Stimulated activated CD8-positive, alpha-beta memory T cell treated with anti-CD3 and anti-CD28 coated beads, Interleukin-15, amount 100 ng/mL, for 48 hours (primary cell): ENCODE measurements around the gene MYOG.
A peak's percentile ranks its signal among the peaks of the same experiment; 100 is the strongest.

ENCODE experiments used
- DNase-seq, 2 donors: peaks; one replicate each; pipeline ENCODE4 v3.0.0-alpha.2; 2020; ENCODE audit warnings: low read depth in 2 of 2

Gene MYOG

DNA sequence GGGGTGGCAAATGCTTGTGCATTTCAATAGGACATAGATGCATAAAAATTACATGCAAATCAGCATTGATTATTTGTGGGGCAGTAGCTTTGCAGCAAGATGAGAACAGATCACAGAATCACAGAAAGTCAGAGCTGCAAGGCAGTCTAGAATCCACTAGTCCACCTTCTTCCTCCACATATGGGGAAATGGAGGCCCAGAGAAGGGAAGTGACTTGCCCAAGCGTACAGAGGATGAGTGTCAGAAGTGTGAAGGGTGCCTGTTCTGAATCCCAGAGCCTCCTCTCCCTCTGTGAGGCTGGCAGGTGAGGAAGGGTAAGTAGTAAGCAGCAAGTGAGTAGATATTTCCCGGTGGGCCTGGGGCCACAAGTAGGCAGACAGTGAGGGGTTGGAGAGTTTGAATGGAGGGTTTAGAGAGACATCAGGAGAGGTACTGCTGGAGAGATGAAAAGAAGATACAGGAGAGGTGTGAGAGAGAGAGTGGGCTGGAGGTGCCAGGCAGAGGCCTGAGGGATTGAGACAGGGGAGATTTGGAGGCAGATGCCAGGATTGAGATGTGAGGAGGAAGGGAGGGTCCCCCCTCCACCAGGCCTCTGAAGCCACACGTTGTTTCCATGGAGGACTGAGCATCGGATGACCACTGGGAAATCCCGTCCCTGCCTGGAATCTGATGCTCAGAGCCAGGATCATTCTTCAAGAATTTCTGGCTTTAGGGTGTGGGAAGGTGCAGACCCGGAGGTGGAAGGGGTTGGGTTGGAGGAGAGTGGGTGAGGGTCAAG is 4.8 kb upstream of the MYOG start:
- DNase-seq = no peak

- DNase-seq = no peak
Measured at GRCh38 chr1:203089651-203090045, 3.8 kb upstream of the MYOG start.

DNA sequence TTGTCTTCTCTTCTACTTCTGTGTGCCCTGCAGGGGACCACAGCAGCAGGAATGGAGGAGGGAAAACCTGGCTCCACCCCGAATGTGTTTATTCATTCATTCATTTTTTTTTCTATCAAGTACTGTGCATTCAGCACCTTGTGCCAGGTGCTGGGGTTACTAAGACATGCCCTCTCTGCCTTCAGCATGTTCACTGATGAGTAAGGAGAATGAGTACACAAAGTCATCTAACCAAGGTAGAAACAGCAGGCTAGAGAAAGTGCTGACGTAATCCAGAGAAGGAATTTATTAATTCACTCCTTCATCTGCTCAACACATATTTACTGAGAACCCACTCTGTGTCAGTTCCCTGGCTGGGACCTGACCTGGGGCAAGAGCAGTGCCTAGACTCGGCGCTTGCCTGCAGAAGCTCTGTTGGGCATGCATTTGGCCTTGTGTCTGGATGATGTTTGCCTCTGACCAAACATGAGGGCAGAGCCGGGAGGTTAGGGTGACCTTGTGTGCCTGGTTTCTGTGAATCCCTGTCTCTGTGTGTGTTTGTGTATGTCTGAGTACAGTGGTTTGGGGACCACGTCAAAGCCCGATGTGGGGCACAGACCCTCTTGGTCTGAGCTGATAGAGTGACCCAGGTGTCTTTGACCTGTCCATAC is 3.3 kb upstream of the MYOG start:
- no peak for DNase-seq

GRCh38 chr1:203088441-203088840 is 2.6 kb upstream of the MYOG start:
- no peak for DNase-seq

DNA sequence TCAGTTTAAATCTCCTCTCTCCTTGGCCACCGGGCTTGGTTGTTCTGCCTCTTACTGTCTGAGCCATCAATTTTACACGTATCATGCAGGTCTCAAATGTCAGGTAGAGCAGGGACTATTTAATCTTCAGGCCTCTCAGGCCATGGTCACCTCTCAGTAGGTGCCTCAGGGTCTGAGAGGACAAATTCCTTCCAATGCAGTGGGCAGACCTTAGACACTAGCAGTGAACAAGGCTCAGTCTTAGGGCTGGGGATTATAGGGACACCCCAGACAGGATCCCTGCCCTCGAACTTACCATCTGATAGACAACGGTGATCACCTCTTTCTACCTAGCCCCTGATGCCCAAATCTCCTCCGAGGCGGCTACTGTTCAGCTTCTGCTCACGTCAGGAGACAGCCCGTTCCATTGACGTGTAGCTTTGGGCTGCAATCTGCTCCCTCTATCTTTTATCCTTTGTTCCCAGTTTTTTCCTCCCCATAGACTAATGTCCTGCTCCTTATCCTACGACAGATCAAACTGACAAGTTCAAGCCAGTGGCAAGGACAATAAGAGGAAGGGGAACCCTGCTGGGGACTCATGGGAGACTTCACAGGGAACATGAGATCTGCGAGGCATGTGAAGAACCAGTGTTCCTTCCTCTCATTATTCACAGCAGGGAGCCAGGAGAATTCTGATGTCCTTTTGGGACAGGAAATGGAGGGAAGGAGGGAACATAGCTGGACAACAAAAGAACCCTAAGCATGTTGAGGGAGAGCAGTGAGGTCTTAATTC is 1.4 kb upstream of the MYOG start:
- DNase-seq = no peak

DNA sequence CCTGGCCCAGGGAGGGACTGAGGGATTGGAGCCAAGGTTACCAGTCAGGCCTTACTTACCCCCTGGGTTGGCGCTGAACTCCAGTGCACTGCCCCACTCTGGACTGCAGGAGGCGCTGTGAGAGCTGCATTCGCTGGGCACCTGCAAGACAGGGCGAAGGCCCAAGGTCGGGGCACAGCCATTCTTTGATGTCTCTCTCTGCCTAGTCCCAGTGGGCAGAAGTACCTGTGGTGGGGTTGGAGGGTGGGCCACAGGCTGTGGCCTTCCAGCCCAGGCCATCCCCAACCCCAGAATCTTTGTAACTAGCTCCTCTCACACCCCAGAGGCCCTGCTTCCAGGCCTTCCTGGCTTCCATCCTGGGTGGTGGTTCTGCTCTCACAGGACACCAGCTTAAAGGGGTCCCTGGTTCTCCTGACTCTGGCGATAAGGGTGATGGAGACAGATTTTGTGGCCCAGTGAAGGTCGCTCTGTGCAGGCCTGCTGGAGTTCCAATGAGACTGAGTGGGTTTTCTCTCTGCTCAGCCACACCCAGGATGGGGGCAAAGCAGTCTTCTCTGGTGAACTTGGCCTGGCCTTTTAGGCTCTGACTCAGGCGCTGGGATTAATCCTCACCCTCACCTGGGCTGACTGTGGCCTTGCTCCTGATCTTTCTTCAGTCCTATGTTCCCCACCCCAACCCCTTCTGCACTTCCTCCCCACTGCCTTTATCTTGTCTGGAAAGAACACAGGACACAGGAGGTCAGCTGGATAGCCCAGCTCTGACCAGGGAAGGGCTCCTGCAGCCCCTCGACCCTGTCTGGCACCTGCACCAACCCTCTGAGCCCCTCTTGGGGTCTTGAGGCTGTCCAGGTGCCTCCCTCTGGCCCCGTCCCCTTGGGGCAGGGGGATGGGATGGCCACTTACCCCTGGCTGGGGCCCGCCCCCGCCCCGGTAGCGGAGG is 954 bp downstream of the MYOG start:
- peak in 1 of 2 donors; percentile 12 for DNase-seq

DNA sequence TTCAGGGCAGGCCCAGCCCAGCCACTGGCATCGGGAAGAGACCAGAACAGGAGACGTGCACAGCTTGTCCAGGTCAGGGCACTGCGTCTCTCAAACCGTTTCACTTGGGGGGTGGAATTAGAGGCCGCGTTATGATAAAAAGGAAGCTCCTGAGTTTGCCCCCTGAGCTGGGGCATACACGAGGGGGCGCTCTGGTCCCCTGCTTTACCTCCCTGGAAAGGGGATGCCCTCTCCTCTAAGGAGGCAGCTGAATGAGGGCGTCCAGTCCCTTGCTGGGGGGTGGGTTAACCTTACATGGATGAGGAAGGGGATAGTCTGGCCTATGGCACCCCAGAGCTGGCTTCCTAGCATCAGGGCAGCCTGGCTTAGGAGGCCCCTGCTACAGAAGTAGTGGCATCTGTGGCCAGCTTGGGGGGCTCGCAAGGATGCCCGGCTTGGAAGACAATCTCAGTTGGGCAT is 2.3 kb downstream of the MYOG start:
- DNase-seq = no peak

DNA sequence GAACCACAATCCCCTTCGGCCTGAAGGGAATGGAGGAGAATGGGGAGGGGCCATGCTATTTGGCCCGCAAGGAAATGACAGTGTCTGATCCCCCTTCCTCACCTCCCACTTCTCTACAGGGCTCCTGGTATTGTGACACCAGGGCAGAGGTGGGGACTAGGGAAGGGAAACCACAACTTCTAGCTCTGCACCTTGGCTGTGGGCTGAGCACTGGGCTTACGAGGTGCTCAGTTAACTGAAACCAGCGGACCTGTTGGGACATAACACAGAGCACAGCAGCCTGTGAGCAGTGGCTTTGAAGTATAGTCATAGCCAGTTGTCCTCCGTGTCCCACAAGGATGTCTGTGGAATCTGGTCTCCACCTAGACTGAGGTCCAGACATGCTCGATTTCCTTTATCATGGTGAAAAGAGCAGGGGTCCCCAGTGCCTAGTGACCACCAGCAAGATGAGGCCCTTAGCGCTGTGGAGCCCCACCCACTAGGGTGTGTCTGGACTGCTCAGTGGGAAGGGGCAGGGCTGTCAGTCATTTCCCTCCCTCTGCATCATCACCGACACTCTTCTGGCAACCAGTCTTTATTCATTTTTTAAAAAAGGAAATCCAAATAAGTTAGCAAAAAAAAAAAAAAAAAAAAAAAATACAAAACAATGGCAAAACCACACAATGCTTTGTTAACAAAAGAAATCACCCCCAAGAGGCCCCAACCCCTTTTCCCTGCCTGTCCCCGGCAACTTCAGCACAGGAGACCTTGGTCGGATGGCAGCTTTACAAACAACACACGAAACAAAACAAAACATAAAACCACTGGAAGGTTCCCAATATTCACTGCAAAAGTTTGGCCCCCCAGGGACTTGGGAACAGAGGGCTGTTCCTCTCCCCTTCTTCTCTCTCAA is 3.0 kb downstream of the MYOG start:
- DNase-seq = no peak

DNA sequence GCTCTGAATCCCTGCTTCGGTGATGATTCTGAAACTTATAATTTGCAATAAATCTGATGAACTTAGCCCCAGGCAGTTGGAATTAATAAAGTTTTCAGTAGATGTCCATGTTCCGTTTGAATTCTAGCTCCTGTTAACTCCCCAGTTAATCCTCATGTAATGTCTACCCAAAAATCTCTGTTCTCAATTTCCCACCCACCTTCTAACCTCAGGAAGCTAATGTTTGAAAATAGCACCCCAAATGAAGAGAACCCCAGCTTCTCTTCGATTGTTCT is 3.6 kb downstream of the MYOG start:
- no peak for DNase-seq

- no peak for DNase-seq
Measured at GRCh38 chr1:203081465-203082230, 4.2 kb downstream of the MYOG start.

DNA sequence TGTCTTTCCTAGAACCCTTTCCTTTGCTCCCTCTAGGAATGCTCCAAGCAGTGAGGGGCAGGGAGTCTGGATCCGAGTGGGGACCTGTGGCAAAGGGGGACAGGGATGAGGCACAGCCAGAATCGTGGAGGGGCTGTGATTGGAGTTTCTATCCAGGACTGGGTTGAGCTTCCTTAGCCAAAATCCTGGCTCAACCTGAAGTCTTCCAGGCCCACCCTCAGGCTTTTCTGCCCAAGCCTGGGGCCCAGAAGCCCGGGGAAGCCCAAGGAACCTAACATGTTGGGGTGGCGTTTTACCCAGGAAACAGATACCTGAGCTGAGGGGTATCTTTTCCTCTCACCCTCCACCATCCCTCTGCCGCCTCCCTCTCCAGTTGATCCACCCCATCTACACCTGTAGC is 5.4 kb downstream of the MYOG start:
- no peak for DNase-seq

DNA sequence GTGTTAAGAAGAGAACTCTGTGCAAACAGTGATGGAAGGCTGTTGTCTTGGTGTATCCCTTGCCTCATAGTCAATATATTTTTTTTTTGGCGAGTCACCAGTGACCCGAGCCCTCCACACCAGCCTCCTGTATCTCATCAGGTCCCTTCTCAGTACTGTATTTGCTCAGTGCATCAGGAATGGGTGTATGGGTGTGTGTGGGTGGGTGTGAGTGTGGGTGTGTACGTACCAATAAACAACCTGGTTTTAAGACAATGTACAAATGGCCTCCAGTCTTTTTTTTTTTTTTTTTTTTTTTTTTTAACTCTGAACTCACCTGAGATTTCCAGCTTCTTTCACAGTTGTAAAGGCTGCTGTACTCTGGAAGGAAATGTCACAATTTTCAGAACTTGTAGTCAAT is 7.3 kb downstream of the MYOG start:
- DNase-seq = no peak

- no peak for DNase-seq
Measured at GRCh38 chr1:203077956-203078355, 7.9 kb downstream of the MYOG start.

DNA sequence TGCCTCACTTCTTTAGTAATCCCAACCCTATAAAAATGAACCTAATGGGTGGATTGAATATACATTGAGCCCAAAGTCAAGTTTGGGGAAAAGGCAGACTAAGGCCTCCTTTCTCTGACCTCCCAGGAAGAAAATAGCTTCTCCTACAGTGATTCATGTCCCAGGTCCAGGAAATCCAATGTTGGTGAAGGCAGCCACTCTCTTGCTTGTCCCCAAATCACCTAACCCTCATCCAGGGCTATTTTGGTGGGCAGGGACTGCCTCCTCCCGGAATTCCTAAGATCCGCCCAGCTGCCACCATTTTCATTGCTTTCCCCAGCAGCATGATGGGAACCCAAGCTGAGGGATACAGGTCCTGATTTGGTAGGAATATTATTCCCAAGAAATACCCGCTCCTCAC is 8.4 kb downstream of the MYOG start:
- DNase-seq = no peak

GRCh38 chr1:203076031-203076511 is 9.7 kb downstream of the MYOG start:
- DNase-seq = no peak

- no peak for DNase-seq
Measured at GRCh38 chr1:203075236-203076030, 10.4 kb downstream of the MYOG start.

DNA sequence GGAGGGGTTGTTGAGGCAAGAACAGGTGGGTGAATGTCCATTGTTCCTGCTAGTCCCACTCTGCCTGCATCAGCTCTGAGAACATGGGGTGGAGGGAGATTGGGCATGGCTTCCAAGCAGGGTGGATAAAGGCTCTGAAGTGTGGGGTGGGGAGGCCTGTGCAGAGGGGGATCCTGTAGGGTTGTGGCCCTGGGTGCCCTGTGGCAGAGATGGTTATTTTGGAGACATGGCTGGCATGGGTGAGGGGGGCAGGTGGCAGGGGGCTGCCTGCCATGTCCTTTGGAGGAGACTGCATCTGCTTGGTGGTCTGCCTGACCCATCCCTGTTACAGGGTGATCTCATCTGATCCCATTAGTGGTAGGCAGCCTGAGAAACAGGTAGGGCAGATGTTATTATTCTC is 11.2 kb downstream of the MYOG start:
- DNase-seq = no peak

- DNase-seq = no peak
Measured at GRCh38 chr1:203073469-203073868, 12.3 kb downstream of the MYOG start.

DNA sequence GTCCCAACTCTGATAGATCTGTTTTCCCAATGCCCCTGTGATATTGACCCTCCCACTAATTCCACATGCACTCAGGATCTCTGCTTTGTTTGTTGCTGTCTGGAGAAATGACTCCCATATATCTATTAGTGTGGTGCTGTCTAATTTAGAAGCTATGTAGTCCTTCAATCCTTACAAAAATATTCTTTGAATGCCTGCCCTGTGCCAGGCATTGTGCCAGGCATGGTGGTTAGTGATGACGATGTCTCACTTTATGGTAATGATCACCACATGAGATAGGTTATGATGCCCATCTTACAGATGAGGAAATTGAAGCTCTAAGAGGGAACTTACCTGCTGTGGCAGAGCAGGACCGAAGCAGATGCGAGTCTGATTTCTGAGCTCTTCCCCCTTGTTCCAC is 12.9 kb downstream of the MYOG start:
- no peak for DNase-seq
